H9 (cell line): ENCODE results near the gene CPLX1. TPM values are rescaled to one million over a fixed set of nuclear protein-coding genes. Genes with fewer than 3 reads are reported as not detected.

ENCODE experiments used
- DNase-seq: peaks from one replicate; pipeline ENCODE4 v3.0.0-alpha.2; 2017
- H2AFZ ChIP-seq: one replicate; pipeline ENCODE4 v1.6.1; 2013; ENCODE audit warnings: mild to moderate bottlenecking, low read length, control low read depth, moderate library complexity
- H2AK5ac ChIP-seq: 2 replicates; pipeline ENCODE4 v1.6.1; 2013; ENCODE audit warnings: low read length, control low read depth, mixed read lengths; ENCODE audit not compliant: insufficient read length
- H2BK120ac ChIP-seq: one replicate; pipeline ENCODE4 v1.6.1; 2013; ENCODE audit warnings: low read depth, mild to moderate bottlenecking, low read length, control low read depth, inconsistent platforms; ENCODE audit not compliant: poor library complexity, severe bottlenecking
- H2BK12ac ChIP-seq: 2 replicates; pipeline ENCODE4 v1.6.1; 2013; ENCODE audit warnings: low read length, control low read depth, mixed read lengths, low read depth; ENCODE audit not compliant: insufficient read length
- H2BK15ac ChIP-seq: 2 replicates; pipeline ENCODE4 v1.6.1; 2013; ENCODE audit warnings: low read depth, low read length, control low read depth
- H2BK20ac ChIP-seq: one replicate; pipeline ENCODE4 v1.6.1; 2013; ENCODE audit warnings: low read depth, mild to moderate bottlenecking, low read length, control low read depth, inconsistent platforms; ENCODE audit not compliant: poor library complexity, severe bottlenecking
- H2BK5ac ChIP-seq: 2 replicates; pipeline ENCODE4 v1.6.1; 2013; ENCODE audit warnings: low read length, control low read depth, mixed read lengths; ENCODE audit not compliant: insufficient read length
- H3K14ac ChIP-seq: 2 replicates; pipeline ENCODE4 v1.6.1; 2013; ENCODE audit warnings: low read length, control low read depth; ENCODE audit not compliant: insufficient read depth
- H3K18ac ChIP-seq: 2 replicates; pipeline ENCODE4 v1.6.1; 2013; ENCODE audit warnings: low read depth, mild to moderate bottlenecking, mixed read lengths, low read length, control low read depth; ENCODE audit not compliant: insufficient read length
- H3K23ac ChIP-seq: 2 replicates; pipeline ENCODE4 v1.6.1; 2013; ENCODE audit warnings: low read length, control low read depth, mixed read lengths, low read depth; ENCODE audit not compliant: insufficient read length
- H3K23me2 ChIP-seq: 2 replicates; pipeline ENCODE4 v1.6.1; 2013; ENCODE audit warnings: low read depth, mild to moderate bottlenecking, mixed read lengths, low read length, control low read depth; ENCODE audit not compliant: insufficient read length, poor library complexity, severe bottlenecking
- H3K27ac ChIP-seq: 2 replicates; pipeline ENCODE4 v1.5.1; 2013; ENCODE audit warnings: low read length, control low read depth, mixed read lengths, low read depth; ENCODE audit not compliant: insufficient read length
- H3K27me3 ChIP-seq: 2 replicates; pipeline ENCODE4 v1.6.1; 2013; ENCODE audit warnings: low read length, control low read depth, inconsistent platforms; ENCODE audit not compliant: insufficient read depth
- H3K4ac ChIP-seq: 2 replicates; pipeline ENCODE4 v1.6.1; 2013; ENCODE audit warnings: low read depth, mild to moderate bottlenecking, control low read depth, inconsistent platforms, low read length, moderate library complexity
- H3K4me1 ChIP-seq: 2 replicates; pipeline ENCODE4 v1.6.1; 2013; ENCODE audit warnings: low read length, control low read depth, inconsistent platforms; ENCODE audit not compliant: insufficient read depth
- H3K4me2 ChIP-seq: 2 replicates; pipeline ENCODE4 v1.6.1; 2013; ENCODE audit warnings: low read length, control low read depth, mixed read lengths; ENCODE audit not compliant: insufficient read length, insufficient read depth
- H3K56ac ChIP-seq: 2 replicates; pipeline ENCODE4 v1.6.1; 2013; ENCODE audit warnings: low read depth, mild to moderate bottlenecking, mixed read lengths, low read length, control low read depth; ENCODE audit not compliant: insufficient read length
- H3K79me1 ChIP-seq: 2 replicates; pipeline ENCODE4 v1.6.1; 2013; ENCODE audit warnings: low read depth, mild to moderate bottlenecking, moderate library complexity, low read length, control low read depth, inconsistent platforms; ENCODE audit not compliant: insufficient read depth, poor library complexity, severe bottlenecking
- H3K79me2 ChIP-seq: 2 replicates; pipeline ENCODE4 v1.6.1; 2013; ENCODE audit warnings: low read length, control low read depth, inconsistent platforms; ENCODE audit not compliant: insufficient read depth
- H3K9ac ChIP-seq: 2 replicates; pipeline ENCODE4 v1.6.1; 2013; ENCODE audit warnings: low read length, control low read depth, mixed read lengths; ENCODE audit not compliant: insufficient read length; ENCODE audit errors: extremely low read depth
- H3K9me3 ChIP-seq: one replicate; pipeline ENCODE4 v1.6.1; 2013; ENCODE audit warnings: low read depth, low read length, inconsistent platforms; ENCODE audit not compliant: control insufficient read depth
- H3T11ph ChIP-seq: one replicate; pipeline ENCODE4 v1.6.1; 2013; ENCODE audit warnings: mild to moderate bottlenecking, low read length, control low read depth, inconsistent platforms
- H4K20me1 ChIP-seq: one replicate; pipeline ENCODE4 v1.6.1; 2013; ENCODE audit not compliant: control insufficient read depth, insufficient read length, insufficient read depth
- H4K5ac ChIP-seq: 2 replicates; pipeline ENCODE4 v1.6.1; 2013; ENCODE audit warnings: low read depth, mild to moderate bottlenecking, mixed read lengths, low read length, control low read depth; ENCODE audit not compliant: insufficient read length
- H4K8ac ChIP-seq: replicated peaks from 2 replicates; pipeline ENCODE4 v1.6.1; 2013; ENCODE audit warnings: low read length, control low read depth, mixed read lengths, low read depth; ENCODE audit not compliant: insufficient read length
- H4K91ac ChIP-seq: 2 replicates; pipeline ENCODE4 v1.6.1; 2013; ENCODE audit warnings: low read depth, mild to moderate bottlenecking, moderate library complexity, mixed read lengths, low read length, control low read depth; ENCODE audit not compliant: insufficient read length
- H3K27ac Mint-ChIP-seq, 3 experiments: 2 replicates in 2 of 3; 3 replicates in 1 of 3; pipeline ENCODE4 v1.8.0; 2020 to 2021; ENCODE audit warnings: mixed read lengths in 3 of 3, mild to moderate bottlenecking in 1 of 3, moderate library complexity in 1 of 3
- H3K27me3 Mint-ChIP-seq: 2 replicates; pipeline ENCODE4 v1.8.0; 2021; ENCODE audit warnings: low read depth, mild to moderate bottlenecking, moderate library complexity, mixed read lengths
- H3K36me3 Mint-ChIP-seq, 3 experiments: 2 replicates in 2 of 3; 3 replicates in 1 of 3; pipeline ENCODE4 v1.8.0; 2020 to 2021; ENCODE audit warnings: low read depth in 3 of 3, mixed read lengths in 3 of 3; ENCODE audit not compliant: insufficient read depth in 1 of 3
- H3K4me1 Mint-ChIP-seq, 2 experiments: 2 replicates each; pipeline ENCODE4 v1.8.0; 2020; ENCODE audit warnings: mixed read lengths in 2 of 2
- H3K4me3 Mint-ChIP-seq, 2 experiments: 2 replicates in 1 of 2; 3 replicates in 1 of 2; pipeline ENCODE4 v1.8.0; 2020 to 2021; ENCODE audit warnings: mild to moderate bottlenecking in 2 of 2, mixed read lengths in 2 of 2, moderate library complexity in 1 of 2
- H3K9me3 Mint-ChIP-seq, 2 experiments: 2 replicates in 1 of 2; 3 replicates in 1 of 2; pipeline ENCODE4 v1.8.0; 2020; ENCODE audit warnings: mild to moderate bottlenecking in 2 of 2, mixed read lengths in 2 of 2, moderate library complexity in 1 of 2
- CTCF ChIP-seq: fragments of 200-600 bp; sonication (generic); conservative IDR thresholded peaks from 3 replicates; pipeline ENCODE4 v1.8.0; 2021; ENCODE audit warnings: antibody characterized with exemption, mild to moderate bottlenecking
- WGBS: extraction: QIAGEN DNeasy Blood & Tissue Kit; methylation state at CpG from one replicate; pipeline ENCODE4 v1.1.7; 2013; ENCODE audit warnings: missing lambda C conversion rate, low lambda C conversion rate, mixed read lengths; ENCODE audit not compliant: insufficient read length; ENCODE audit errors: extremely low coverage; 5-methylcytosine and 5-hydroxymethylcytosine counted together
- total RNA-seq: library from RNA; stranded (reverse); gene quantifications from 2 replicates; pipeline ENCODE4 v1.2.1, GENCODE V29; 2021

The CPLX1 gene
- total RNA-seq, 1 experiment from 2014 or later: 0.90 TPM

GRCh38 chr4:874971-875817, 49.3 kb upstream of the CPLX1 start:
- Histone ChIP-seq H3K27ac (no peak overlapping the region), H3K79me2 (no peaks in the 10 kb centered on the region), H2BK20ac (no peak overlapping the region), H3K56ac (no peak overlapping the region), H3K4me1 (no peaks in the 10 kb centered on the region), H3T11ph (no peak overlapping the region), H4K8ac (no peak overlapping the region), H2BK5ac (no peak overlapping the region), H3K79me1 (no peaks in the 10 kb centered on the region), H3K4me2 (no peak overlapping the region), H2BK15ac (no peak overlapping the region), H3K4ac (no peak overlapping the region), H2BK120ac (no peak overlapping the region), H3K9me3 (no peaks in the 10 kb centered on the region), H2AK5ac (no peak overlapping the region), H4K20me1 (no peaks in the 10 kb centered on the region), H4K5ac (no peak overlapping the region), H3K23ac (no peak overlapping the region), H3K27me3 (no peaks in the 10 kb centered on the region), H2AFZ (no peak overlapping the region), H2BK12ac (no peak overlapping the region), H3K18ac (no peak overlapping the region), H3K14ac (no peak overlapping the region), H3K9ac (no peak overlapping the region), H3K23me2 (no peaks in the 10 kb centered on the region), H4K91ac (no peak overlapping the region)
- Mint-ChIP-seq H3K4me3 (no peak overlapping the region; a peak in 1 of 5 replicates), H3K27ac (no peak overlapping the region), H3K9me3 (no peaks in the 10 kb centered on the region; a peak in 1 of 5 replicates), H3K36me3 (peaks cover 6 to 68% (median 57%) of the 10 kb centered on the region in 3 experiments; a peak in 6 of 7 replicates), H3K27me3 (no peaks in the 10 kb centered on the region), H3K4me1 (no peaks in the 10 kb centered on the region)
- no CpG with 5 or more reads among the region's 17 CpGs for WGBS
- no peak for DNase-seq
- no peak for TF ChIP-seq CTCF
